HepG2 (cell line): ENCODE measurements around the gene SMYD5. TPM values are rescaled to one million over a fixed set of nuclear protein-coding genes. Genes with fewer than 3 reads are reported as not detected.

ENCODE experiments used
- AFF4 ChIP-seq: sonication (generic); formaldehyde crosslinking; IDR thresholded peaks from 2 replicates; pipeline ENCODE4 v1.4.0; 2020; ENCODE audit warnings: missing genetic modification reagents
- ELF1 ChIP-seq: sonication (generic); formaldehyde crosslinking; IDR thresholded peaks from 2 replicates; pipeline ENCODE4 v1.4.0; 2020; ENCODE audit warnings: missing genetic modification reagents
- FLYWCH1 ChIP-seq: sonication (generic); formaldehyde crosslinking; IDR thresholded peaks from 2 replicates; pipeline ENCODE4 v1.8.1; 2023; ENCODE audit warnings: mild to moderate bottlenecking, missing genetic modification reagents
- JUN ChIP-seq: sonication (generic); formaldehyde crosslinking; IDR thresholded peaks from 2 replicates; pipeline ENCODE4 v1.4.0; 2020; ENCODE audit warnings: mild to moderate bottlenecking, missing genetic modification reagents
- NR1H2 ChIP-seq: sonication (generic); formaldehyde crosslinking; IDR thresholded peaks from 2 replicates; pipeline ENCODE4 v1.8.1; 2022; ENCODE audit warnings: low read depth, missing genetic modification reagents, borderline replicate concordance
- PAWR ChIP-seq: sonication (generic); formaldehyde crosslinking; IDR thresholded peaks from 2 replicates; pipeline ENCODE4 v1.4.0; 2020; ENCODE audit warnings: missing genetic modification reagents, mild to moderate bottlenecking, borderline replicate concordance
- REPIN1 ChIP-seq: sonication (generic); formaldehyde crosslinking; IDR thresholded peaks from 2 replicates; pipeline ENCODE4 v1.8.0; 2022; ENCODE audit warnings: missing genetic modification reagents, low read depth, mild to moderate bottlenecking, borderline replicate concordance
- RXRA ChIP-seq: sonication (generic); formaldehyde crosslinking; IDR thresholded peaks from 2 replicates; pipeline ENCODE4 v1.5.1; 2020; ENCODE audit warnings: missing genetic modification reagents
- SIN3A ChIP-seq: IDR thresholded peaks from 2 replicates; pipeline ENCODE4 v1.6.1; 2011; ENCODE audit warnings: low read depth, mild to moderate bottlenecking, control low read depth, low read length, borderline replicate concordance
- SMARCE1 ChIP-seq: fragments of 450-650 bp; IDR thresholded peaks from 2 replicates; pipeline ENCODE4 v1.6.1; 2017; ENCODE audit warnings: borderline replicate concordance
- SNAPC2 ChIP-seq: sonication (generic); formaldehyde crosslinking; IDR thresholded peaks from 2 replicates; pipeline ENCODE4 v1.8.1; 2022; ENCODE audit warnings: mild to moderate bottlenecking, missing genetic modification reagents
- TFDP1 ChIP-seq: IDR thresholded peaks from 2 replicates; pipeline ENCODE4 v1.6.1; 2016; ENCODE audit warnings: missing compliant biosample characterization, missing genetic modification reagents, borderline replicate concordance
- ZFP36L2 ChIP-seq: sonication (generic); formaldehyde crosslinking; IDR thresholded peaks from 2 replicates; pipeline ENCODE4 v1.4.0; 2020; ENCODE audit warnings: missing genetic modification reagents
- ZNF430 ChIP-seq: sonication (generic); formaldehyde crosslinking; IDR thresholded peaks from 2 replicates; pipeline ENCODE4 v1.9.0; 2021; ENCODE audit warnings: mild to moderate bottlenecking, missing genetic modification reagents
- ZNF546 ChIP-seq: sonication (generic); formaldehyde crosslinking; conservative IDR thresholded peaks from 2 replicates; pipeline ENCODE4 v1.8.1; 2023; ENCODE audit warnings: mild to moderate bottlenecking, missing genetic modification reagents
- ZSCAN31 ChIP-seq: sonication (generic); formaldehyde crosslinking; IDR thresholded peaks from 2 replicates; pipeline ENCODE4 v1.5.0; 2020; ENCODE audit warnings: low read depth, mild to moderate bottlenecking, missing genetic modification reagents
- ZSCAN9 ChIP-seq: IDR thresholded peaks from 2 replicates; pipeline ENCODE4 v1.6.1; 2016; ENCODE audit warnings: borderline replicate concordance
- polyA plus RNA-seq, 8 experiments: library from polyadenylated mRNA; depleted of rRNA in 3 of 8; stranded (reverse) in 7 of 8; unstranded in 1 of 8; fragments of >200 nt; fragmentation: Illumina TruSeq in 4 of 8; extraction: Trizol in 4 of 8; gene quantifications; 2 replicates each; pipeline versions ENCODE4 v1.2.1 to v1.2.3, GENCODE V29; 2011 to 2016; ENCODE audit warnings: low read depth in 4 of 8, missing spikeins in 1 of 8, mixed read lengths in 1 of 8; ENCODE audit not compliant: insufficient read depth in 1 of 8
- total RNA-seq, 5 experiments: library from RNA; depleted of rRNA; stranded (reverse); fragments of >200 nt; fragmentation: Illumina TruSeq; extraction: Trizol; gene quantifications; 2 replicates each; pipeline ENCODE4 v1.2.3, GENCODE V29; 2016; ENCODE audit warnings: low read depth in 1 of 5
- TF ChIP-seq, protein P1 (sequence below): sonication (generic); formaldehyde crosslinking; IDR thresholded peaks from 2 replicates; pipeline ENCODE4 v1.5.1; 2020; ENCODE audit warnings: missing genetic modification reagents, mild to moderate bottlenecking, borderline replicate concordance

Gene SMYD5
- total and polyA plus RNA-seq, 2 of the 13 experiments (the other 11 are each of a cell fraction or from before 2014, with no cell fraction given), result 55.8 to 70.4 TPM

GRCh38 chr2:73233154-73233931, 19.3 kb downstream of the SMYD5 start, which contains the start of gene PRADC1 (continued):
- TF ChIP-seq ZNF430 (CRISPR knock-in tag), result peak; percentile 93
- TF ChIP-seq SNAPC2 (CRISPR knock-in tag), result no peak
- no peak; the same call in 1 of the 2 replicates for TF ChIP-seq ZSCAN9 (CRISPR knock-in tag)
- TF ChIP-seq ZNF546, result no peak
- TF ChIP-seq TFDP1 (CRISPR knock-in tag), result peak; percentile 96
- no peak for TF ChIP-seq SMARCE1
- TF ChIP-seq, protein P1, sequence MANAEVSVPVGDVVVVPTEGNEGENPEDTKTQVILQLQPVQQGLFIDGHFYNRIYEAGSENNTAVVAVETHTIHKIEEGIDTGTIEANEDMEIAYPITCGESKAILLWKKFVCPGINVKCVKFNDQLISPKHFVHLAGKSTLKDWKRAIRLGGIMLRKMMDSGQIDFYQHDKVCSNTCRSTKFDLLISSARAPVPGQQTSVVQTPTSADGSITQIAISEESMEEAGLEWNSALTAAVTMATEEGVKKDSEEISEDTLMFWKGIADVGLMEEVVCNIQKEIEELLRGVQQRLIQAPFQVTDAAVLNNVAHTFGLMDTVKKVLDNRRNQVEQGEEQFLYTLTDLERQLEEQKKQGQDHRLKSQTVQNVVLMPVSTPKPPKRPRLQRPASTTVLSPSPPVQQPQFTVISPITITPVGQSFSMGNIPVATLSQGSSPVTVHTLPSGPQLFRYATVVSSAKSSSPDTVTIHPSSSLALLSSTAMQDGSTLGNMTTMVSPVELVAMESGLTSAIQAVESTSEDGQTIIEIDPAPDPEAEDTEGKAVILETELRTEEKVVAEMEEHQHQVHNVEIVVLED (CRISPR knock-in tag), result peak; percentile 13; the same call in 1 of the 2 replicates
- peak; percentile 54; the same call in 1 of the 2 replicates for TF ChIP-seq JUN (CRISPR knock-in tag)
- TF ChIP-seq REPIN1 (CRISPR knock-in tag), result peak; percentile 39; the same call in 1 of the 2 replicates
- peak; percentile 70 for TF ChIP-seq ELF1
- peak; percentile 100 for TF ChIP-seq SIN3A
- TF ChIP-seq ZSCAN31, result no peak
- no peak for TF ChIP-seq FLYWCH1
- TF ChIP-seq PAWR (CRISPR knock-in tag), result no peak
- no peak for TF ChIP-seq ZFP36L2 (CRISPR knock-in tag)
- no peak for TF ChIP-seq AFF4 (CRISPR knock-in tag)
- TF ChIP-seq NR1H2, result peak; percentile 70; the same call in 1 of the 2 replicates
- TF ChIP-seq RXRA, result peak; percentile 59; the same call in 1 of the 2 replicates
